ENCODE measurements around the gene ZNF331. TPM values are rescaled to one million over a fixed set of nuclear protein-coding genes. Genes with fewer than 3 reads are reported as not detected.

Gene ZNF331
- 10.2 to 11.0 TPM (median 10.5 TPM) in 5 replicates for total RNA-seq (2022; extraction: Qiagen RNA extraction)

GRCh38 chr19:53537521-53538377, at the start of gene ZNF331:
Gene ZNF331, plus strand, starts transcription at chr19:53538145. Its CDS starts 31,232 bp downstream, at chr19:53569377.

Other genes starting within 250 kb of the ZNF331 start
- 2.6 to 4.4 TPM (median 3.4 TPM) in 5 replicates for gene ZNF845, start 204.4 kb upstream of the ZNF331 start, total RNA-seq (2022; extraction: Qiagen RNA extraction)
- gene ZNF525, start 172.4 kb upstream of the ZNF331 start, total RNA-seq (2022; extraction: Qiagen RNA extraction) = 0.14 to 0.43 TPM (median 0.22 TPM) in 5 replicates
- gene ZNF765, start 143.0 kb upstream of the ZNF331 start, total RNA-seq (2022; extraction: Qiagen RNA extraction) = 3.2 to 5.7 TPM (median 3.5 TPM) in 5 replicates
- gene ZNF761, start 106.2 kb upstream of the ZNF331 start, total RNA-seq (2022; extraction: Qiagen RNA extraction) = 6.8 to 7.8 TPM (median 6.9 TPM) in 5 replicates
- gene ZNF813, start 70.4 kb upstream of the ZNF331 start, total RNA-seq (2022; extraction: Qiagen RNA extraction) = 0.16 to 0.32 TPM (median 0.19 TPM) in 5 replicates
- not detected in 5 replicates for gene DPRX, start 93.9 kb downstream of the ZNF331 start, total RNA-seq (2022; extraction: Qiagen RNA extraction)